Urinary bladder (tissue), 4 donors: ENCODE measurements around the gene ACAD8. TPM values are rescaled to one million over a fixed set of nuclear protein-coding genes. Genes with fewer than 3 reads are reported as not detected.

Experiments
- DNase-seq: peaks from one replicate; pipeline ENCODE4 v3.0.0-alpha.2; 2015; ENCODE audit errors: extremely low spot score
- H3K27ac ChIP-seq: one replicate; pipeline ENCODE4 v1.5.1; 2013; ENCODE audit warnings: low read depth, mild to moderate bottlenecking, moderate library complexity
- H3K36me3 ChIP-seq: one replicate; pipeline ENCODE4 v1.6.1; 2013; ENCODE audit warnings: mild to moderate bottlenecking, moderate library complexity; ENCODE audit not compliant: insufficient read depth
- H3K4me1 ChIP-seq: one replicate; pipeline ENCODE4 v1.6.1; 2013; ENCODE audit warnings: mild to moderate bottlenecking, moderate library complexity; ENCODE audit not compliant: insufficient read depth
- H3K4me3 ChIP-seq: one replicate; pipeline ENCODE4 v1.5.1; 2013; ENCODE audit warnings: low read depth, low read length
- WGBS: extraction: QIAGEN DNeasy Blood & Tissue Kit; methylation state at CpG from one replicate; pipeline ENCODE4 v1.1.7; 2013; 5-methylcytosine and 5-hydroxymethylcytosine counted together
- polyA plus RNA-seq: library from polyadenylated mRNA; stranded (reverse); fragments of 200-250 nt; gene quantifications from one replicate; pipeline ENCODE4 v1.2.3, GENCODE V29; 2013
- total RNA-seq: library from RNA; depleted of rRNA; stranded (reverse); fragments of >200 nt; gene quantifications from one replicate; pipeline ENCODE4 v1.2.3, GENCODE V29; 2014
- donor health status: healthy with polysubstance abuse.
- donor health status: healthy.

The ACAD8 gene
- total and polyA plus RNA-seq, 2 donors = 20.1 to 24.0 TPM

DNA sequence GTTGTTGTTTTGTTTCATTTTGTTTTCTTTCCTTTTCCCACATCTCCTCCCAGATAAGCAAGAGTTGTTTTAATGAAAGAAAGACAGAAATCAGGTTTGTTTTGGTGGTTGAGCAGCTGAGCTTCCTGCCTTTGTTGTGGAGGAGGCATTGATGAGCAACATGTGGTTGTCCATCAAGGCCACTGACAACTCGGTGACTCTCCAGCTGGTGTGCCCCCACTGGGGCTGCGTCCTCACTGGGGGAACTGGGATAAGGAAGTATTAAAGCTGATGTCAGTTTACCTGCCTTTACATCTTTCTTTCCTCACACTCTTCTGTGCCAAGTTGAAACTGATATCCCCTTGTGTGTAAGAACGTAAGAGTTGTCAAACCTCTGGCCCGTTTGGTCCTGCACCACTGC, 23.0 kb upstream of the ACAD8 start:
- DNase-seq = no peak
- WGBS = 80% methylated on average over 4 of the region's 4 CpGs
- H3K4me1 ChIP-seq = no peaks in the 10 kb centered on the region
- H3K36me3 ChIP-seq = no peaks in the 10 kb centered on the region
- no peak overlapping the region for H3K4me3 ChIP-seq
- H3K27ac ChIP-seq = no peak overlapping the region

- Histone ChIP-seq H3K36me3 (no peaks in the 10 kb centered on the region), H3K4me3 (no peak overlapping the region), H3K27ac (no peak overlapping the region), H3K4me1 (no peaks in the 10 kb centered on the region)
- no peak for DNase-seq
- WGBS = 75% methylated on average over 10 of the region's 10 CpGs
These were observed 21.3 kb upstream of the ACAD8 start for GRCh38 chr11:134231958-134232659.

GRCh38 chr11:134233729-134234179, 19.6 kb upstream of the ACAD8 start:
- Histone ChIP-seq H3K27ac (no peak overlapping the region), H3K4me3 (no peak overlapping the region), H3K36me3 (no peaks in the 10 kb centered on the region), H3K4me1 (no peaks in the 10 kb centered on the region)
- DNase-seq = no peak
- WGBS = 91% methylated on average over 4 of the region's 4 CpGs

- Histone ChIP-seq H3K4me3 (no peak overlapping the region), H3K27ac (no peak overlapping the region), H3K36me3 (peaks cover 2% of the 10 kb centered on the region), H3K4me1 (no peaks in the 10 kb centered on the region)
- WGBS = 85% methylated on average over 3 of the region's 3 CpGs
- no peak for DNase-seq
These were observed 18.0 kb upstream of the ACAD8 start for GRCh38 chr11:134235399-134235798.

DNA sequence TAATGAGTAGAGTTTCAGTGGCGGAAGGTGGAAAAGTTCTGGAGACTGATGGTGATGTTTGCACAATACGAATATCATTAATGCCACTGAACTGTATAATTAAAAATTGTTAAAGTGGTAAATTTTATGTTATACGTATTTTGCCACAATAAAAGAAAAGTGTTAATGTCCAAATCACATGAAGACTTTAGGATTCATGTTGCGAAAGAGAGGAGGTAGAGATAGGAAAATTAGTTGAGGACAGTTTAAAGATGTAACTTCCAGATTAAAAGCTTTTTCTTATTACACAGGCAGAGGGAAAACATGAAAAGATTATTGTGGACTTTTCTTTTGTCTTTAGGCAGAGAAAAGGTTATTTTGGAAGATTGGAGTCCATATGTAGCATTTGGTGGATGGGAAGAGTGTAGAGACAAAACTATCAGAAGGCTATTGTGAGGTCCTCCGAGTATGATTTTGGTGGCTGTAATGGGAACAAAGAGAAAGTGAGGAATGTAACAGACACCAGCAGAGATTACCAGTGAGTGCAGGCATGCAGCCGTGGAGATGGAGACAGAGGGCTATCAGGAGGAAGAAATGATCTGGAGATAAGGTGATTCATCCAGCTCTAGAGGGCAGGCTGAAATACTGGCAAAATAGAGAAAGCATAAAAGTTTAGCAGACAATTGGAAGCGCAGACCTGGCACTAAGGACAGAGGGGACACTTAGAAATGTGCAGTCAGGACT, 16.4 kb upstream of the ACAD8 start:
- Histone ChIP-seq H3K36me3 (peaks cover 2% of the 10 kb centered on the region), H3K4me1 (no peaks in the 10 kb centered on the region), H3K4me3 (no peak overlapping the region), H3K27ac (no peak overlapping the region)
- no peak for DNase-seq
- WGBS = 85% methylated on average over 7 of the region's 7 CpGs

- WGBS = 80% methylated on average over 11 of the region's 11 CpGs
- H3K36me3 ChIP-seq = peaks cover 2% of the 10 kb centered on the region
- no peak overlapping the region for H3K4me3 ChIP-seq
- H3K4me1 ChIP-seq = no peaks in the 10 kb centered on the region
- no peak overlapping the region for H3K27ac ChIP-seq
- DNase-seq = no peak
These were observed 15.8 kb upstream of the ACAD8 start for GRCh38 chr11:134237557-134237922.

DNA sequence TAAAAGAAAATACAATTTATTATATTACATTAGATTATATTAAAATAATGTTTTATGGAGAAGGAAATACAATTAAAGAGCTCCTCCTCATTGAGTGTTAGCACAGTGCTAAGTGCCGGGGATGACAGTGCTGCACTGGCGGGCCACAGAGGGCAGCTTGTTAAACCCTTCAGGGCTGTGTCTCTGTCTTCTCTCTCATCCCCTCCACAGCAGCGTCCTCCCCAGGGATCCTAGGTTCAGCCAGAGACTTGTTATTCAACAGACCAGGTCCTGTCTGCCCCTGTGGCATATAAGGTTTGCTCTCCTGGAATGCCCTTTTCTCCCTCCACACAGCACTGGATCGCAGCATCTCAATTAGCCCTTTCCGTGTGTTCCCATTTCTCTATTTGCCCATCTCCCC, 14.4 kb upstream of the ACAD8 start:
- Histone ChIP-seq H3K27ac (no peak overlapping the region), H3K36me3 (peaks cover 5% of the 10 kb centered on the region), H3K4me3 (no peak overlapping the region), H3K4me1 (no peaks in the 10 kb centered on the region)
- no peak for DNase-seq
- WGBS = 94% methylated on average over 5 of the region's 5 CpGs

DNA sequence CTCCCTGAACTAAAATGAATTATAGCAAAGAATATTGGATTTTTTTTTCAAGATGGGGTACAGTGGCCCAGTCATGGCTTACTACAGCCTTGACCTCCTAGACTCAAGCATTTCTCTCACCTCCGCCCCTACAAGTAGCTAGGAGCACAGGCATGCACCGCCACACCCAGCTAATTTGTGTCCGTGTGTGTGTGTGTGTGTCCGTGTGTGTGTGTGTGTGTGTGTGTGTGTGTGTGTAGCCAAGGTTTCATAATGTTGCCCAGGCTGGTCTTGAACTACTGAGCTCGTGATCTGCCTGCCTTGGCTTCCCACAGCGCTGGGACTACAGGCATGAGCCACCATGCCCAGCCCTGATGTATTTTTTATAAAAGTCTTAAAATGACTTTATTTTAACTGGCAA, 12.8 kb upstream of the ACAD8 start:
- no peak overlapping the region for H3K4me3 ChIP-seq
- H3K36me3 ChIP-seq = peaks cover 5% of the 10 kb centered on the region
- 71% methylated on average over 6 of the region's 6 CpGs for WGBS
- no peak for DNase-seq
- no peak overlapping the region for H3K27ac ChIP-seq
- no peaks in the 10 kb centered on the region for H3K4me1 ChIP-seq

GRCh38 chr11:134242376-134242775, 11.0 kb upstream of the ACAD8 start:
- Histone ChIP-seq H3K4me3 (no peak overlapping the region), H3K36me3 (peaks cover 5% of the 10 kb centered on the region), H3K27ac (no peak overlapping the region), H3K4me1 (no peaks in the 10 kb centered on the region)
- DNase-seq = no peak
- WGBS = 88% methylated on average over 9 of the region's 9 CpGs

- WGBS = 97% methylated on average over 4 of the region's 4 CpGs
- H3K4me3 ChIP-seq = no peak overlapping the region
- H3K4me1 ChIP-seq = no peaks in the 10 kb centered on the region
- H3K27ac ChIP-seq = no peak overlapping the region
- DNase-seq = no peak
- H3K36me3 ChIP-seq = peaks cover 5% of the 10 kb centered on the region
These were observed 9.5 kb upstream of the ACAD8 start for GRCh38 chr11:134243913-134244312.

DNA sequence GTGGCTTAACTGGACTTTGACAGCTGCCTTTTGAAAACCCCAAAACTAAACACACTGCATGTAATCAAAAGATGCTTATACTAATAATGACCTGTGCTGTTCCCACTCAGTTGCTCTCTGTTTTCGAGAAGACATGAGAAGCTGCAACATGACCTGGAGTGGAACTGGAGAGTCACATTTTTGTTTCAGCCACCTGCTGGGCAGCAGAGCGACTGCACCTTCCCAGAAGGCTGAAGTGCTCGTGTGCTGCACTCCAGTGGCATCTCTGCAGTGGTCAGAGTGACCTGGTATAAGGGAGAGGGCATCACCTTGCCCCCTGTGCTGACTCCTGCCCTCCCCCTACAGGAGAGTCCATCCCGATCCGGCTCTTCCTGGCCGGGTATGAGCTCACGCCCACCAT, 8.8 kb upstream of the ACAD8 start:
- H3K36me3 ChIP-seq = peaks cover 5% of the 10 kb centered on the region

DNA sequence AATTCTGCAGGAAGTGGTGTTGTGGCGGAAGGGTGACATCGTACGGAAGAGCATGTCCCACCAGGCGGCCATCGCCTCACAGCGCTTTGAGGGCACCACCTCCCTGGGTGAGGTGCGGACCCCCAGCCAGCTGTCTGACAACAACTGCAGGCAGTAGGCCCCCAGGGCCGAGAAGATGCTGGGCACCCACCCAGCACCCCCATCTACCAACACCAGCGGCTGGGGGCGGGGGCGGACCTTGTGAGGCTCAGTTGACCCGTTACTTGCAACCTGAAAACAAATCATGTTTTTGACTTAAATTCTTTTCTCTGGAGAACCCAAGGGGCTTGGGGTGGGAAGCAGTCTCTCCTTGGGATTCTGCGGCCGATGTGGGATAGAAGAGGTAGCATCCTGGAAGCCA, 7.9 kb upstream of the ACAD8 start:
- H3K4me1 ChIP-seq = no peaks in the 10 kb centered on the region
- 91% methylated on average over 14 of the region's 14 CpGs for WGBS
- DNase-seq = no peak
- H3K36me3 ChIP-seq = peaks cover 3% of the 10 kb centered on the region
- no peak overlapping the region for H3K4me3 ChIP-seq
- no peak overlapping the region for H3K27ac ChIP-seq

More for the DNA sequence above, 8.8 kb upstream of the ACAD8 start:
- no peaks in the 10 kb centered on the region for H3K4me1 ChIP-seq
- 50% methylated on average over 7 of the region's 7 CpGs for WGBS
- H3K4me3 ChIP-seq = no peak overlapping the region
- H3K27ac ChIP-seq = no peak overlapping the region
- DNase-seq = no peak

GRCh38 chr11:134246100-134246499, 7.3 kb upstream of the ACAD8 start:
- no peak overlapping the region for H3K27ac ChIP-seq
- H3K36me3 ChIP-seq = peaks cover 3% of the 10 kb centered on the region
- DNase-seq = no peak
- H3K4me1 ChIP-seq = no peaks in the 10 kb centered on the region
- 89% methylated on average over 11 of the region's 11 CpGs for WGBS
- no peak overlapping the region for H3K4me3 ChIP-seq

- 83% methylated on average over 4 of the region's 4 CpGs for WGBS
- H3K4me3 ChIP-seq = no peak overlapping the region
- no peaks in the 10 kb centered on the region for H3K4me1 ChIP-seq
- H3K27ac ChIP-seq = no peak overlapping the region
- H3K36me3 ChIP-seq = peaks cover 3% of the 10 kb centered on the region
- no peak for DNase-seq
These were observed 6.7 kb upstream of the ACAD8 start for GRCh38 chr11:134246678-134247077.
